NOMO-1 treated with DMSO at 0.1 percent for 48 hours (cell line): Measurements from ENCODE around the gene MYO5B.
A peak's percentile ranks its signal among the peaks of the same experiment; 100 is the strongest.

Source experiments
- DNase-seq: peaks from one replicate; lab custom pipeline; 2025; ENCODE audit not compliant: unreplicated experiment; lab: John Stamatoyannopoulos, UW

The MYO5B gene

DNA sequence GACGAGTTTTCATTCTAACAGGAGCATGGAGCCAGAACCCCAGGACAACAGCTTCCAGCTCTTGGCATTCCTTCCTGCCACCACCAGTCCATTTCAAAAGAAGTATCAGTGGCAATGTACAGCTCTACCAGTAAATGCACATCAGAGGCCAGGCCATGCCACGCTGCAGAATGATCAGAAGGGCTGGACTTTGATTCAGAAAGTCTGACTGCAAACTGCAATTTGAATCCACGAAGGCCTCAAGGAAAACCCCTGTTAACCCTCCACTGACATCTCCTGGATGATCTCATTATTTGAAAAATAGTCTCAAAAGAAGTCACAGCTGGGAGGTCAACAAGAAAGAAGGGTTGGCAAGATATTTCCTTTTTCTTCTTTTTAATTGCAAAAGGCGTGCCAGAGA is 119.2 kb downstream of the MYO5B start:
- no peak for DNase-seq

DNA sequence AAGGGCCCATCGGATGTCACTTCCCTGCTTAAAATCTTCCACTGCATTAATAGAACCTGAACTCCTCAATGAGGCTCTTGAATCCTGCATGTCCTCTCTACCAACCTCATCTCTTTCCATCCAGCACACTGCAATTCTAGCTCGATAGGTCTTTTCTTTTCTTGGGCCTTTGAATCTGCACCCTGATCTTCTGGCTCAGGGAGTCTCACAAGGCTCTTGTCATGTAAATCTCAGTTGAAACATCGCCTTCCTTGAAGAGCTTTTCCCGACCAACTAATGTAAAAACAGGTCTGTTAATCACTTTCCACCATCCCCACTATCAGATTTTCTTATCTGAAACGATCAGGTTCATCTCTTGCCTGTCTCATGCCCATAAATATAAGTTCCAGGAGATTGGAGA is 120.5 kb downstream of the MYO5B start:
- DNase-seq, result no peak

DNA sequence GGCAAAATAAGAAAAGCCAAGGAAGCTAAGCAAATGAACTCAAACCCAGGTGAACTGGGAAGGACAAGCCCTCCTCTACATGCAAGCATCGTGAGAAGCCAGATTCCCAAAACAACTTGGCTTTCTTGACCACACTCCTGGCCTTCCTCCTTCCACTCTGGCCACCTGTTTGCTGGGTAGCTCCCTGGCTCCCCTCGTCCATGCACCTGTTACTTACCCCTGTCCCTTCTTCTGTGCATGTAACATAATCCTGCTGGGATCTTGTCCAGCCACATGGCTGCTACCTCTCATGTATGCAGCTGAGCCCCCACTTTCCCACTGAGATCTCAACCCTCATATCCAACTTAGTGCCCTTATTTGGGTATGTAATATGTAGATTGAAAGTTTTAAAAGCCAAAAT is 121.6 kb downstream of the MYO5B start:
- DNase-seq, result no peak

DNA sequence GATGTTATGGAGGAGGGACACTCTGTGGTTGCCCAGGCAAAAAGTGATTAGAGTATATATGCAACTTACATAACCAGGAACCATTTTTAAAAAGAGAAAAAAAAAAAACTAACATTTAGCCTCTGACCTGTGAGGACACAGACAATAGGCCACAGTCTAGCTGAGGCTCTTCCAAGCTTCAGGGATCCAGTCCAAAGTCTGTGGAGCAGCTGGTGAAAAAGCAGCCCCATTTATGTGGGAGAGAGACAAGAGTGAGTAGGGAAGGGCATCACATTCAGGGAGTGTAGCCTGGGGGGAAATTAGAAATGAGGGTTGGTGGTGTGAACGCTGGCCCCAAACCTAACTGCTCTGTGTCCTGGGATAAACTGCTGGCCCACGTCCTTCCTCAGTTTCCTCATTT is 122.8 kb downstream of the MYO5B start:
- DNase-seq, result no peak

DNA sequence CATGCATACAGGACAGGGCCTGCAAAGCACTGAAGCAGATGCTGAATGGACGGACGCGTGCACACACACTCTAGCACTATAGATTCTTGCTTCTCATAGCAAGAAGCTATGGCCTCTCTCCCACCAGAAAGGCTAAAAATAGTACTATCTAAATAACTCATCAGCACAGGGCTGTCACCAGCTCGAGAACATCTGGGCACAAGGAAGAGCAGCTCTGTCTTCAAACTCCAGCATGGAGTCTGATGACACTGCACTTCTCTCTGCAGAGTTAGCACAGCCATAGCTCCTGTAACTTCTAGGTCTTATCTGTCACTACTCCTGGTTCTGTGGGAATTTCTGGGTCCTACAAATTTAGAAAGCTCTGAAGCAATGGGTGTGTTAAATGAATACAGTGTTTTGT is 123.5 kb downstream of the MYO5B start:
- DNase-seq, result no peak

DNA sequence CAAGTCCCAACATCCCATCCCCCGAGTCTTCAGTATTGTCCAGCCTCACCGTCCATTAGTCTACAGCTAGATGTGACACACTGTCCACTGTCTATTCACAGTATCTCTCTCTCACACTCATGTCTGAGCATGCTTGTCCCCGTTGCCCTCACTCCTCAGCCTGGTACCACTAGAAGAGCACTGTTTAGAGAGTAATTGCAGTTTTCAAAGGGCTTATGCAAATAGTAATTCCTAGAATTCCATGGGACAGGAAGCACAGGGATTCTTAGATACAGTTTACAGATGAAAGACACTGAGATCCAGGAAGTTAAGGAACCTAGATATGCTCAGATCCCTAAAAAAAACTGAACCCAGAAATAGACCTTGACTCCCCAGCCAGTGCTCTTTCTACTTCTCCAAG is 125.5 kb downstream of the MYO5B start:
- no peak for DNase-seq

DNA sequence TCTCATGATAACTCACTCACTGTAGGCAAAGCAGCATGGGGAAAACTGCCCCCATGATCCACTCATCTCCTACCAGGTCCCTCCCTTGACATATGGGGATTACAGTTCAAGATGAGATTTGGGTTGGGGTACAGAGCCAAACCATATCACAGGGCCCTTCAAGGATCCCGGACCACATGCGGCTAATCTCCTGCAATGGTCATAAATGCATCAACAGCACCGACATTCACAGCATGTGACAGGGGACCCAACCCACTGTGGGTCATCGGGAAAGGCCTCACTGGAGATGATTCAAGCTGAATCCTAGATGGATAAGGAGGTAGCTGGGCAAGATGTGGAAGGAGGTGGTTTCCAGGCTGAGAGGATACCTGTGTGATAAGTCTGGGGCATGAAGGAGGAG is 129.4 kb downstream of the MYO5B start:
- no peak for DNase-seq

DNA sequence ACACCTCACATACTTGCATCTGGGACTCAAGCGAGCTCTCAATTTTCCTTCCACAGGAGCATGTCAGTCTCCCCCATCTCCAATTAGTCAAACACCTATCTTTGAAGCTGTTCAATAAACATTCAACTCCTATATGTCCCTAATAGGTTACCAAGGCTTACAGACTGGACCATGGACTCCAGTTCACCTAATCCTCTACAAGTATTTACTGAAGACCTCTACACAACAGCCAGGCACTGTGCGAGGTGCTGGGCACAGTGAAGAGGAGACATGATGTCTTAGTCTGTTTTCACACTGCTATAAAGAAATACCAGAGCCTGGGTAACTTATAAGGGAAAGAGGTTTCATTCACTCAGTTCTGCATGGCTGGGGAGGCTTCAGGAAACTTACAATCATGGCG is 129.9 kb downstream of the MYO5B start:
- no peak for DNase-seq

DNA sequence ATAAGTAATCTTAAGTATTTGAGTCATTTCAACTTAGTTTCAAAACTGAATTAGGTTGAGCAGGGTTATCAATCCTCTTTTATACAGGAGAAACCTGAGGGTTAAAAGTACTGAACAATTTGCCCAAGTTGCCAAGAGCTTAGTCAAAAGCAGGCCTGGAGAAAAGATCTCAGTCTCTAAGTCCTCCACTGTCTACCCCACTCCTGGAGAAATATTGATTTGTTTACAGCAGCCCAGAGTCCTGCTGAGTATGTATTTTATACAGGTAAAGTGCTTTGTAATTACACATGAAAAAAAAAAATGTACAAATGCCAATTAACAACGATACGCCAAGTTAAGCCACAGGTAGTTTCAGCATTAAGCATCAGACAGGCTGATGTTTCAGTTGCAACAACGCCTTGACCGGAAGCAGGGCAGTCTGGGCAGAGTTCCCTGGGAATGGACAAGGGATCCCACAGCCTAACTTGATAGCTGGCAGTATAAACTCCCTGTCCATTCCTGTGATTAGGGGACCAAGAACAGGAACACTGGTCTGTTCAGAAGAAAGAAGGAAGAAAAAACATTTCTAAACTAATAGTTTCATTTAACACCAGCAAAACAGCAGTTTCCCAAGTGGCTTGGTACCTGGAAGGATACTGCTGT is 132.9 kb downstream of the MYO5B start:
- DNase-seq, result no peak

DNA sequence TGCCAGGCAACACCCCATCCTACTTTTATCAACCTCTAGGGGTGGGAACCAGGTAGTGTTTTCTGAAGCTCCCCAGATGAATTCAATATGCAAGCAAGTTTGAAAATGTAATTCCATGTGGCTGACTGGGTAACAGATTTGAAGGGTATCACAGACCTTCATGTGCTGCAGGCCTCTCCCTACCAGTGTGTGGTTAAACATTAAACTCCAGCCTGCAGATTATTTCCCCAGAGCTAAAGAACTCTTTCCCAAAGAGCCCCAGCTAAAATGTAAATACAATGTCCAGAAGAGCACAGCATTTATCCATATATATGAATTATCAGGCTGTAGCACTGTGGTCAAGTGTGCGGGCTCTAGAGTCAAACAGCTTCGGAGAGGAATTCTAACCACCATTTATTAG is 134.1 kb downstream of the MYO5B start:
- DNase-seq, result no peak

DNA sequence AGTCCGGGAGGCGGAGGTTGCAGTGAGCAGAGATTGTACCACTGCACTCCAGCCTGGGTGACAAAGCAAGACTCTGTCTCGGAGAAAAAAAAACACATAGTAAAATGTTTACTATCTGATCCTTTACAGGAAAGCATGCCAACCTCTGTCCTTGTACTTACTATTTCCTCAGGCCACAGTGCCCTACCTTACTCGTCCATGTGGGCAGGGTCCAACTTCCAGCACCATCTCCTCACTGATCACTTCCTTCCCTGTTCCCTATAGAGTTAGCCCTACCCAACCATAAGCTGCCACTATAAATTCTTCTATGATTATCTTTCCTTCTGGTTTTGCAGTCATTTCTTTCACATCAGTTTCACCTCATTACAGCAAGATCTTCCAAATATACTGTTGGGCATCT is 136.2 kb downstream of the MYO5B start:
- DNase-seq, result no peak

DNA sequence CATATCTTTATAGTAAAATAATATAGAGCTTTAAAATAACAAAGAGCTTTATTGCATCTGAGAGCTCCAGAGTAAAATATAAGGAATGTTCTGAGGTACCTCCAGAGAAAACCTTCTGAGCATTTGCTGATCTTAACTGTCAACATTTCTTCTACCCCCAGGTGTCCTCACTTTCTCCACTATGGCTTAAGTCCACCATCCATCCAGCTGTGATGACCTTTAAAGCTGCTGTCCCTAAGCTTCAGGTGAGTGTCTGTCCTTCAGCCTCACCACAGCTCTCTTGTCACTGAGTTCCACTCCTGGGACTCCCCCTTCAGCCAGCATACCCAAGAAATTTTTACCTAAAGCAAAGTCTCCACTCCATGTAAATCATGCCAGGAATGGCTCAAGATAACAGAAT is 137.9 kb downstream of the MYO5B start:
- no peak for DNase-seq

DNA sequence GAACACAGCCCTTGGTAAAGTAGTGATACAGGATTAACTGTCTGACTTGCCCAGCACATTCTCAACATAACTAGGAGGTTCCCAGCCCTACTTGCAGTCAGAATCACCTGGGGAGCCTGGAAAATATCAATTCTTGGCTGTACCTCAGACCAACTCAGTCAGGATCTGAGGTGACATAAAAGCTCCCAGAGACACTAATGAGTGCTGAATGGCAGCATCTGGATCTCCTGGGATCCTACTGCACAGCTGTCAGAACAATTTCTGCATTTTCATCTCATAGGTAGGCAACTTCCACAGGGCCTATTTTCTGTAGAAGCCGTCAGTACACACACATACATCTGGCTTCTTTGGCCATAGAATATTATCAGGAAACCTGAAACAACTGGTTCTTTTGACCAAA is 138.8 kb downstream of the MYO5B start:
- DNase-seq, result no peak

DNA sequence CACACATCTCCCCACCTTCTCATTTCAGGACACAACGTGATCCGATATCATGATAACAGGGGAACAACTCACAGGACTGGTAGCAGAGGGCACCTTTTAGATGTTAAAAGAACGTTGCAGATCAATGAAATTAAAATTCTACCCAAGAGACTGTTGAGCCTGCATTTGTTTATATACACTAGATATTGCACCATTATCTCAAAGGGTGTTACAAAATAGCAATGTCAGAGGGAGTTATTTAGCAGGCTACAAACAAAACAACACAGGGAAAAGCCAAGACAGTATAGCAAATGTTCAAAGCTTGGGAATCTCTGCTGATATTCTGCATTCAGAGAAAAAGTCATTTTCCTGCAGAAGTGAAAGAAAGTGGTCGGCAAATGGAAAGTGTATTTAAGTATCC is 139.5 kb downstream of the MYO5B start:
- DNase-seq, result no peak

DNA sequence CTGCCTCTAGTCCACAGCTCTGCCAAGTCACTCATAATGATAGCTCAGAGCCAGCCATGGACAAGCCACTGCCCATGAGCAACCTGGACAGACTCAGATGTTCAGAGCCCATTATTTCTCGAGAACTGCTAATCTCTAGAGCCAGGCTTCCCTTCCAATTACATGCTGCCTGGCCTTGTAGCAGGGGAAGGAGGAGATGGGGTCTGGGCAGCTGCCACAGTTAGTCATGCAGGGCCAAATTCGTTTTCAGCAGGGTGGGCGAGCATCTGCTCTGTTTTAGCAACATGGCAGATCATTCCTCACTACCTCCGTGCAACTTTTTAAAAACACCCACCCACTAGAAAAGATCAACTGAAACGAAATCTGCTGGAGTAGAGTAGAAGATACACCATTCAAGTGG is 141.8 kb downstream of the MYO5B start:
- no peak for DNase-seq

DNA sequence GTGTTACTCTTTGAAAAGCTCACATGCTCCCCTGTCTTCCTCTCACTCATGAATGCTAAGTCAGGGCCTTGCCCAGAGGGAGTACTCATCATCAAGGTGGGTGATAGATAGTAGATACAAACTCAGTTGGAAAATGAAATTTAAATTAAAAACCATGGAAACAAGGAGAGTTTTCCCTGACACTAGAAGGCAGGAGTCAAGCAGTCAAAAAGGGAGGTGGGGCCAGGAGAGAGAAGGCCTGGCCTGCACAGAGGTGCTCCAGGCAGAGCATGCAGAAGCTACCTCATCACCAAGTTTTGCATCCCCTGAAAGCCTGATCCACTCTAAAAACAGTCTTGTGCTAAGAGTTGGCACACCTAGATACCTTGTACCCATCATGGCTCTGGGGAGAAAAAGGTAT is 143.7 kb downstream of the MYO5B start:
- no peak for DNase-seq

DNA sequence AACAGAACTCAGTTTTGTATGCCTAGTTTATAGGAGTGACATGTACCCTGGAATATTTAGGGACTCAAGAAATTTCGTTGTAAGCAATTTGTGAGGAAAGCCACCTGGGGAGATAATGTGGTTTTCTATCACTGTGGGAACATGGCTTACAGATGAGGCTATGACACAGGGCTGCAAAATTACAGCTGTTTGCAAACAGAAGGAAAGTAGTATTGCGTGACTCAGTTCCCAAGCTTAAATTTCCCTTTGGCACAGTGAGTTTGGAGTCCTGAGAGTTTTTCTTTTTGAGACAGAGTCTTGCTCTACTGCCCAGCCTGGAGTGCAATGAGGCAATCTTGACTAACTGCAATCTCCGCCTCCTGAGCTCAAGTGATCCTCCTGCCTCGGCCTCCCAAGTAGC is 149.8 kb downstream of the MYO5B start:
- no peak for DNase-seq

DNA sequence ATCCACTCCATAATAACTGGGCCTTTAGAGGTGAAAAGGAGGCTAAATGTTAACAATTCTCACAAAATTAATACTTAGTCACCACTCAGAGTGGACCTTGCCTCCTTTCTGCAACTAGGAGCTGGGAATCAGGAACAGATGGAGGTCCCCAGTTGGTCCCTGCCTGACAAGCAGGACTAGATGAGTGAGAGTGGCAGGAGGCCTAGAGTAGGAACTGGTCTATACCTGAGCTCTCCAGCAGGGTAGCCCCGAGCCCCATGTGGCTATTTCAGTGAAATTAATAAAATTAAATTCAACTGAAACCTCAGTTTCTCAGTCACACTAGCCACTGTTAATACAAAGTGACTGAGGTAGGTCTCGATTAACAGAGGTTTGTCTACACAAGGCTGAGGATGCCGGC is 150.5 kb downstream of the MYO5B start:
- DNase-seq, result no peak

DNA sequence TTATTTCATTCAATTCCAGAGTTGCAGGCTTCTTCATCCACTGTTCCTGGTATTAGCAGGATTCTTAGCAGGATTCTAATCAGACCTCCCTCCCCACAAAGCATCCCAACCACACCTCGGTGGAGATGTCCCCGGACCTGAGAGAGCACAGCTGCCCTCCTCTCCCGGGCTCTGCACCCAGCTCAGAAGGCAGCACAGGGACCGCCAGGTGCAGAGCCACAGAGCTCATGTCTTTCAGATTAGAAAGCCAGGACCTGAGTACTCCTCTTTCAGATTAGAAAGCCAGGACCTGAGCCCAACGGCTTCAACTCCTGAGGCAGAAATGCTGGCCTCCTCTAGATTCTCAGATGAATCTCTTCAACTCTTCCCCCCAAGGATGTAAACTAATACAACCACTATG is 152.3 kb downstream of the MYO5B start:
- no peak for DNase-seq

DNA sequence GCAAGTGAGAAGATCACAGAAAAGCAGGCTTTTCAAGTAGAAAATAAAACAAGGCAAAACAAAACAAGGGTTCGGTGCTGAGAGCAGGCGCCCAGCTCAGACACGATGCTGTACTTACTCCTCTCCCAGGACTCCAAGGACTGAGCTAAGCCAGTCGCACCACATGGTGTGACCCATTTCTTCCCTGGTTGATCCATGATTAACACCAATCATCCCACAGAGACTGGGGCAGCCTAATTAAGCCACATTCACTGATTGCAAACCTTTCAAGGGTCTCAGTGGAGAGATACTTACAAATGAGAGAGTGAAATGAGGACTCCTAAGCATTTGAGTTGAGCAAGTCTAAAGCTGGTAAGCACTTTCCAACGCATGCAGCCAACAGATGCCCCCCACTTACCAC is 155.2 kb downstream of the MYO5B start:
- no peak for DNase-seq

DNA sequence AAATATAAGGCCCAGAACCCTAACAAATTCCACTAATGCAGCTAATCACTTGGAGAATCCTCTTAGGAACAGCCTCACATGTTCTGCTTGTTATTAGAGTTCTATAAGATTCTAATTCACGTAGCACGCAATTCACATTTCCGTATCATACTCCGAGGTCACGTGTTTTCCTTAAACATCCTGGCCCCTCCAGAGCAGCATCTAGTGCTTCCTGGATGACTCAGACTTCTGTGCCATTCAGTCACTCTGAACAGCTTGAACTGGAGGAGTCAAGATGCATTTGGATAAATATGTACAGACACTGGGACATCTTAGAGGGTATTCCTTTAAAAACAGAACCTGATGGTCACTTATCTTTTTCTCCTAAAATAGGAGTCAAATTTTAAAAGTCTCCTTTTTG is 156.5 kb downstream of the MYO5B start:
- DNase-seq, result peak; percentile 35

DNA sequence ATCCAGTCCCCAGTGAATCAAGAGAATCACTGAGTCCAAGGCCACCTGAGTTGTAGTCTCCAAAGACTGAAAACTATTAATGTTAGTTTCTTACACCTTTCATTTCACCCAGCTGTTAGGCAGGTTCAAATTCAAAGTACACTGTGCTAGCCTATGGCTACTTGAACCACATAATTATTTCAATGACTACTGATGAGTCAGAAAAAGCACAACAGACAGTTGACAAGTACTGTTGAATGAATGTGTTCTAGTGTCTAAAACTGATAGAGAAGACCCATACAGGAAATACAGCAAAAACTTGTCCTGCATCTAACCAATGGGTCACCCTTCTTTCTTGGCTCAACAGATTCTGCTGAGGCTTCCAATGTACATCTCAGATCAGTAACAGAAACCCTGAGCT is 160.9 kb downstream of the MYO5B start:
- no peak for DNase-seq

DNA sequence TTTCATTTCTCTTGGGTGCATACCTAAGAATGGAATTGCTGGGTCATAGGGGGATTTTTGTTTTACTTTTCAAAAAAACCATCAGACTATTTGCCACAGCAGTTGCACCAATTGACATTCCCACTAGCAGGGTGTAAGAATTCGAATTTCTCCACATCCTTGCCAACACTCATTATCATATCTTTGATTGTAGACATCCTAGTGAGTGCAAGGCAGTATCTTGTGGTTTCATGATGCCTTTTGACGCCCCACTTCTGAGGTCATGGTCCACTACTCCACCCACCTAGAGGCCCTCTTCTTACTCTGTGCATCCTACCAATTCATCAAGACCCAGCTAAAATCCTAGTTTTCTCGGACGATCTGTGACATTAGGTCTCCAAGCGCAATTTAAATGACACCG is 161.9 kb downstream of the MYO5B start:
- DNase-seq, result no peak

DNA sequence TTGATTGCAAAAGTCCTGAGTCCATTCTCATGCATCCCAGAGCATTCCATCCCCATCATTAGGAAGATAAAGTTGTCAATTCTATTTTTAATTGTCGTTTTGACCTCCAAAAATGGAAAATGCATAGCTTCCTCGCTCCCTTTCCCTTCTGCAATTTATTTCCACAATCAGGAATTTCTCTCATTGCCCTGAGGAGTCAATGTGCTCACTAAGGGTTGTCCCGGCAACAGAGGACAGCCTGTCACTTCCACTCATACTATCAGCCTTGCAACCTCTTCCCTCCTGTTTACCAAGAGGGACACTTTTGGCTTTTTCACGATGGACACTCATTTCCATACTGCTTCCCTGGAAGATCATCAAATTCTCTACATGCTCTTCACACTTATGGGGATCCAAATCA is 164.8 kb downstream of the MYO5B start:
- no peak for DNase-seq
